HG03457 (cell line): ENCODE data around the gene MANF.
"Not testable (repeated sequence)": the region's sequence is repeated elsewhere in the genome, so short reads cannot be mapped to it uniquely, and the experiment has no call there.

Experiments
- ATAC-seq: cut with Tn5 transposase; IDR thresholded peaks from one replicate; pipeline ENCODE4 v1.9.1; 2021; ENCODE audit warnings: moderate number of reproducible peaks; ENCODE audit not compliant: unreplicated experiment

MANF gene

DNA sequence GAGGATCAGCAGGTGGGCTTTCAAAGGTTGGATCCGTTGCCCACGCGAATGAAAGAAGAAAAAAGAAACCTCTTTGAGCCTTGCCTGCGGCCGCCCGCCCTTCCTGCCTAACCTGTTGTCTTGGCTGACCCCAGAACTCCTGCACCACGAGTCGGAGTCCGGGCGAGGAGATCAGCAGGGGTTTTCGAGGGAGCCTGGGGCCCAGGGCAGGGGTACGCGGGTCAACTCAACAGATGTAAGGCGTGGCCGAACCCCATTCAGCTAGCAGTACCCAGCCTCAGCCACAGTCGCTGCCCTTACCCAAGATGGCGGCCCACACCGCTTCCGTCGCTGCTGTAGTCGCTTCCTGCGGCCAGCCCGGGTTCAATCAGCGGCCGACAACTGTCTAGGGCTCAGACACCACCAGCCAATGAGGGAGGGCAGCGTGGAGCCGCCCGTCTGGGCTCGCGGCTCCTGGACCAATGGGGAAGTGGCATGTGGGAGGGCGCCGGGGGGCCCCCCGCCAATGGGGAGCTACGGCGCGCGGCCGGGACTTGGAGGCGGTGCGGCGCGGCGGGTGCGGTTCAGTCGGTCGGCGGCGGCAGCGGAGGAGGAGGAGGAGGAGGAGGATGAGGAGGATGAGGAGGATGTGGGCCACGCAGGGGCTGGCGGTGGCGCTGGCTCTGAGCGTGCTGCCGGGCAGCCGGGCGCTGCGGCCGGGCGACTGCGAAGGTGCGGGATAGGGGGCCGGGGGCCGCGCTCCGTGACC lies at the start of gene MANF:
MANF (plus strand) TSS at position 566 of the 748 bp plus-strand sequence; CDS start at position 618, 52 bp downstream.
- ATAC-seq, result peak; percentile 92

DNA sequence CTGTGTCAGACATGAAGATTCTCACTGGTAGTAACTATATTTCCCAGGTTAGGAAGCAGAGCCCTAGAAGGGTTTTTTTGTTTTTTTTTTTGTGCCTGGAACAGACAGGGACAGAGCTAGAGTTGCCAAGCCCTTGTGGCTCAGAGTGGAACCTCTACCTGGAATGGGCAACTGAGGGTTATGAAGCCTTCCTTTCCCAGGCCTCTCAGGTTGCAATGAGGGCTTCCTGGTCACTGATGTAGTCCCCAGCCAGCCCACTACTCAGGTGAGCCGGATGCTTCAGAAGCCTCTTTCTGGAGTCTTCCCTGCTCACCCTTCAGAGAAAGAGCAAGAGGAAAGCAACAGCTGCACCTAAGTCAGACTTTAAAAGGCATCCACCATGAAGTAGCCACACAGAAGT lies 48.8 kb upstream of the MANF start:
- no peak for ATAC-seq

DNA sequence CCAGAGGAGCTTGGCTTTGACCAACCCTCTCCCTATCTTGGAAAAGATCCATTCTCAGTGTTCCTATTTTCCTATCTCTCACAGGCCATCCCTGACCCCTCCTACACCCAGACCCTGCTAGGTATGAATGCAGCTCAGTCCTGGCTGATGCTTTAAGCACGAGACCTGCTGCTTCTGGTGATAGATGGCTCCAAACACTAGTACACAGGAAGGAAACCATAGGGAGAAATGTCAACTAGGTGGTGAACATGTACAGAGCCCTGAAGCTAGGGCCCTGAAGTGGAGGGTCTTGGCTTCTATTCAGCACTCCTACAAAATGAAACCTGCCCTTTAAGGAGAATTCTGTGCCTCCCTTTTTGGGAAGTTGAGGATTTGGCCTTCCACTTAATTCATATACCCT lies 47.4 kb upstream of the MANF start:
- ATAC-seq, result no peak

DNA sequence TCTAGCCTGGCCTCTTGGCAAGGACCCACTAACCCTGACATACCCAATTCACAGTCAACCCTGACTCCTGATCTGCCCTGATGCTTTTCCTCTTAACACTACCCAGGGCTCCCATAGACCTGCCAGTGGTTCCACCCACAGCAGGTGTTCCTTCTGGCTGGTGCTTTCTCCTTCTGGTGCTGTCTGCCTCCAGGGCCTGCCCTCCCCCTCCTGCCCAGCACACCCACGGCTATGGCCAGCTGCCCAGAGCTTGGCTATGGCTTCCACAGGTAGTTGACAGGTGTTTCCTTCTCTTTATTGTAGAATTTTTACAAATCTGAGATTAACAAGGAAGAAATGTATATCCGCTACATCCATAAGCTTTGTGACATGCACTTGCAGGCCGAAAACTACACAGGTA lies 46.5 kb upstream of the MANF start:
- no peak for ATAC-seq

DNA sequence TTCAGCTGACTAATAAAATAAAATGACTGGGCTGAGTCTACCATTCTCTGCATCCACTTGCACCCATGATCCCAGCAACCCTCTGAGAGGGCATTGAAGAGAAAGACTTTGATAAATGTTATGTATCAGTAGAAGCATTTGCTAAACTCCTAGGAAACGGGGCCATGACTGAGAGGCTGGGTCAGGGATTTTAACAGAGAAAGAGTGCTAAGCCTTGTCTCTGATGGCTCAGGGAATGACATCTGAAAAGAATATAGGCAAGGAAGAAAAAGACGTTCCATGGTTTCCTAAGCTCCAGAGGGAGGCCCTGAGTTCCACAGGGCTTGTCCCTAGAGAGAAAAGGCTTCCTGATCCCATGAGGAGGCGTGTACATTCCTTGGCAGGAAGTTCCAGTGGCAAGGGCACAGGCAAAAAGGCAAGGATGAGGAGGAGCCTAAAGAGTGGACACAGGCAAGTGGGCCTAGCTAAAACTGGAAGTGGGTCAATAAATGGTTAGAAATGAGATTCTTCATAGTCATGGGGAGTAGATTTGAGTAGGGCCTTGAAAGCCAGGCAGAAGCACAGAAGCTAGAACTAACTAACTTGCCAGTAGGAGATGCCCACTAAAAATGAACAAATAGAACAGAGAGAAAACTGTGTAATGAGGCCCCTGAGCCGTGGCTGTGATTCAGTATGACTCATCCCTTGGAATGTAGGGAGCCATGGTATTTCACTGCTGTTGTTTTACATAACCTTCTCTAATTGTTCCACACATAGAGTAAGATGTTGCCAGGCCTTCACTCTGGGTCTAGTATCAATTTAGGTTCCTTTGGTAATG lies 44.9 kb upstream of the MANF start:
- no peak for ATAC-seq

DNA sequence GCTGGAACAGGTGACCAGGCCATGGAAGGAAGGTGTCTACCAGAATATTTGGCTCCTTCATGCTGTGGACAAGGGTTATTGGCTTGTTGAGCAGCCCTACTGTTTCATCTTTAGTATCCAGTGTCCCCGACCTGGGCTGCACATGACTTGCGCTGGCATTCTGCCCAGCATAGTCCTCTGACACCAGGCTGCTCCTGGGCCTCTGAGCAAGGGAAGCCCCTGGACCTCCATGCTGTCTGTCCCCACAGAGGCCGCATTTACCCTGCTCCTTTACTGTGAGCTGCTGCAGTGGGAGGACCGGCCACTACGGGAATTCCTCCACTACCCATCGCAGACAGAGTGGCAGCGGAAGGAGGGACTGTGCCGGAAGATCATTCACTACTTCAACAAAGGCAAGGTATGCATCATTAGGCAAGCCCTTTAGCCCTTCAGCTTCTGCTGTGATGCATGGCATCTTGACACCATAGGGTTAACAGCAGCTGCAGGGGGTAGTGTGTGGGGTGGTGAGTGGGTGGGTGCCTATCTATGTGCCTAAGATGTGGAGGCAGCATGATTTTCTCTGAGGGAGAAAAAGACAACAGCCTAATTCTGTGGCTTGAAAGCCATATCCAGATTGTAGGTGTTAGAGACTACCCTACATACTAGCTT lies 44.0 kb upstream of the MANF start:
- ATAC-seq, result no peak

DNA sequence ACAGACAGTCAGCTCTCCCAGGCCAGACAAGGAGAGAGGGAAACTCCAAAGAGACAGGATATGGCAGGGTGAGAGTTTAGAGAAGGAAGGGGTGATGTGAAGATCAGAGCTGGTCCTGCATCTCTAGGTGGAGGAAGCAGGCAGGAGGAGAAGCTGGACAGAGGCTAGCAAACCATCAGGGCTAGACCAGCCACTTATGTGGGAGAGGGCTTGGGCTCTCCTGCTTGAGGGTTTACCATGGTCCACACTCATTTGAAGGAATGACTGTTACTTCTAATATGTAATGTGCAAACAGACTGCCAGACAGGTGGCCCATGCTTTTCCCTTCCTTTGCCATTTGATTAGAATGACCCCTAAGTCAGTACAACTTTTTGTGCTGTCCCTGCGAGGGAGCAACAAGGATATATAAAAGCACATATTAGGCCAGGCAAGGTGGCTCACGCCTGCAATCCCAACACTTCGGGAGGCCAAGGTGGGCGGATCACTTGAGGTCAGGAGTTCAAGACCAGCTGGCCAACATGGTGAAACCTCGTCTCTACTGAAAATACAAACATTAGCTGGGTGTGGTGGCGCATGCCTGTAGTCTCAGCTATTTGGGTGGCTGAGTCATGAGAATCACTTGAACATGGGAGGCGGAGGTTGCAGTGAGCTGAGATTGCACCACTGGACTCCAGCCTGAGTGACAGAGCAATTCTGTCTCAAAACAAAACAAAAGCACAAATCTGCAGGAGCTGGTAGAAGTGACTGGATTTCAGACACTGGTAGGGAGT lies 41.0 kb upstream of the MANF start:
- no peak for ATAC-seq

DNA sequence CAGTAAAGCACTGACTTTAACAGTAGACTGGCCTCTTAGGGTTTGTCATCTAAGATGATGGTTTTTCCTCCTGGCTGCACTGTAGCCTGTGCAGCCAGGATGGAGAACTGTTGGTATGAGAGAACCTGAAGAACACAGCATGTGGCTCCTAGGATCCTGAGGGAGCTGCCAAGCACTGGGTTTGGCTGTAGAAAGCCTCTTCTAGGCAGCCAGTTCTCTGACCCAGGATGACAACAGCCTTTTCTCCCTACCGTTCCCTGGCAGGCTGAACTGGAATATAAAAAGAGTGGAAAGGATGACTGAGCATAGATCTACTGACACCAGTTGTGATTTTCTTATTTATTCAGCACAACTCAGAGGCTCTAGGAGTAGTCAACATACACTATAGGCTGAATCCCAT lies 34.3 kb upstream of the MANF start:
- no peak for ATAC-seq

DNA sequence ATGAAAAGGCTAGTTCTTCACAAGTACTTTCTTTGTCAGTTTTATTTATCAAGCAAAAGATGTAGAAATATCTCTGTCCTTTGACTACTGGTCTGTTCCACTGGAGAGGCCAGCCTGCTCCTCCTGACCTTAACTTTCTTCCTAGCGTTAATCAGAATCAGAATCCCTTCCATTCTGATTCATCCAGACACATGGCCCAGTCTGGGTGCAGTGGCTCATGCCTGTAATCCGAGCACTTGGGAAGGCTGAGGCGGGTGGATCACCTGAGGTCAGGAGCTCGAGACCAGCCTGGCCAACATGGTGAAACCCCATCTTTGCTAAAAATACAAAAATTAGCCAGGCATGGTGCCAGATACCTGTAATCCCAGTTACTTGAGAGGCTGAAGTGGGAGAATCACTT lies 32.0 kb upstream of the MANF start:
- ATAC-seq, result no peak

DNA sequence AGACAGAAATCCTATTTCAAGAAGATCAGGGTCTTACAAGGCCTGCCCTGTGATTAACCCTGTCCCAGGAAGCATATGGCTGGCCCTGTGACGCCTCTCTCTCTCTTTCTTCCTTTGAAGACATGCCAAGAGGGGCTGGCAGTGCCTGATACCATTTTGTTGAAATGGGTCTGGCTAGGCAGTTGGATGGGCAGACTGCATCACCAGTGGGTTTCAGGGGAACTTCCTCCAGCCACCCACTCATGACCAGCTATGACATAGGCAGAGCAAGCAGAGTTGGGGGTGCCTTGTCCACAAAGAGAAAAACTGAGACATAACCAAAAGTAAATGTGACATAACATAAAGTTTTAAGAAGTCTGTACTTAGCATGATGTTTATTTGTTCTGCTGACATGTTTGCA lies 31.4 kb upstream of the MANF start:
- ATAC-seq, result no peak

DNA sequence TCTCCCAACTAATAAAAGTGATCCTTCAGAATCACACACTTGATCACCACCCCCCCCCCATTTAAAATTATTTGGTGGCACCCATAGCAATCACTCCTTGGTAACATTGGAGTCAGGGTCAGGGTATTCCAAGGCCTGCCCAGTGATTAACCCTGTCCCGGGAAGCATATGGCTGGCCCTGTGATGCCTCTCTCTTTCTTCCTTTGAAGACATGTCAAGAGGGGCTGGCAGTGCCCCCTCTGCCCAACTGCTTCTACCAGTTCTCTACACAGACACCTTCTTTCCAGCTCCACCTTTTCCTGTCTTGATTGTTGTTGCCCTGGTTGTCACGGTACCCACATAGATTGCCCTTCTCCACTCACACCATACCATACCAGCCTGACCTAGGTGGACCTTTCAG lies 30.9 kb upstream of the MANF start:
- no peak for ATAC-seq

DNA sequence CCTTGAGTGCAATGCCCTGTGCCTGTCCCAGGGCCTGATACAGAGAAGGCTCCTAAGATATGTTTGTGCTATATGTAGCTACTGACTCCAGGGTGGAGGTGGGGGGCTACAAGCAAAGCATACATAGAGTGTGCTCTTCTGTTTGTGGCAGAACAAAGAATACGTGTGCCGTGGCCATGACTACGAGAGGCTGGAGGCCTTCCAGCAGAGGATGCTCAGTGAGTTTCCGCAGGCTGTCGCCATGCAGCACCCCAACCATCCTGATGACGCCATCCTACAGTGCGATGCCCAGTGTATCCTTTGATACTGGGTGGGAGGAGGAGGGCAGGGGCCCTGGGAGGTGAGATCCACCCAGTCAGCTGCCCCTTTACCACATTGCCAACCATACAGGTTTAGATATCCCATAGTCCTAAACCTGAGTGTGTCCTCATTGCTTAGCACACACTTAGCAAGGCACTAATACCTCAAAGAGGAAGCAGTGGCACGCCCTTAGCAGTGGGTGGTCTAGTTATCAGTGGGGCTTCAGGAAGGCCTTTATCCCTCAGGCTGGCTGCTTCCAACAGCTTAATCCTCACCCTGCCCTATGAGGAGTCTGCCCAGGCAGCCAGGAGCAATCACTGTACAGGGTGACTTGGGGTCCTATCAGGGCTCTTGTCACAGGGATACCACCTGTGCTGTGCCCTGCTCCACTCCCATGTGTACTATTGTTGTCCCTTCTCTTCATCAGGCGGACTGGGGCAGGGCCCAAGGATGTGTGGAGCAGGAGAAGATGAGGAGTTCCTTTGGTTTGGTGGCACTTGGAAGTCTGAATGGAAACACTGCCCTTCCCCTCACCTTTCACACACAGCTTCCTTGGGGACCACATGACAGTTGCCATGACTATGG lies 30.1 kb upstream of the MANF start:
- ATAC-seq, result no peak

DNA sequence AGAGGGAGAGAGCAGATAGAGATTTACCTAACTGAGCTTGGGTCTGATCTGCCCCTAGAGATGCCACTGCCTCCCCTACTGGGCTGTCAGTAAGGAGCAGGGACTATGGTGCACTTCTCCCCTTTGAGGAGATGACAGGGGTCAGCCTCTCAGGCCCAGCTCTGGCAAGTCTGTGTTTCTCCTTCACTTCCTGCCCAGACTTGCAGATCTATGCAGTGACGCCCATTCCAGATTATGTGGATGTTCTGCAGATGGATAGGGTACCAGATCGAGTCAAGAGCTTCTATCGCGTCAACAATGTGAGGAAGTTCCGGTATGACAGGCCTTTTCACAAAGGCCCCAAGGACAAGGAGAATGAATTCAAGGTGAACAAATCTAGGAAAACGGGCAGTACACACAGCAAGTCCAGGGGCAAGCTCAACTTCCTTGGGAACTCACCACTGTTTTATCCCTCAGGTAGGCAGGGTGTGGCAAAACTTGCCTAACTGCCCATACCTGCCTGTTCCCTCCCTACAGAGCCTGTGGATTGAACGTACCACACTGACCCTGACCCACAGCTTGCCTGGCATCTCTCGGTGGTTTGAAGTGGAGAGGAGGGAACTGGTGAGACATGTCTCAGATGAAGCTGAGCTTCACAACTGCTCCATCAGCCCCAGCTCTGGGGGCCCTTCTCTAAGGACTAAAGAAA lies 29.1 kb upstream of the MANF start:
- ATAC-seq, result no peak

DNA sequence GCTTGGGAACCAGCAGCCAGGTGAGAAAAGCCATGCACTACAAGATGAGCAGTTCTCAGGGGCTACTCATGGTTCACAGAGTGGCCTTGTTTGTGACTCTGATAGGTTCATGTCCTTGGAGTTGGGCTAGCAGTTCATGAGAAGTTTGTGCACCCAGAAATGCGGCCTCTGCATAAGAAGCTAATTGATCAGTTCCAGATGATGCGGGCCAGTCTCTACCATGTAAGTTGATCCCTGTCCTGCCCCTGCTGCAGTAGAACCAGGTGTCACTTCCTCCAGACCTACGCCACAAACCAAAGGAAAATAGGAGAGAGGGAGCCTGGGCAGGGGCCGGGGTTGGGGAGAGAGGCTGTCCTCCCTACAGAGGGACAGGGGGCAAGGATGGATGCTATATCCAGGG lies 27.2 kb upstream of the MANF start:
- no peak for ATAC-seq

DNA sequence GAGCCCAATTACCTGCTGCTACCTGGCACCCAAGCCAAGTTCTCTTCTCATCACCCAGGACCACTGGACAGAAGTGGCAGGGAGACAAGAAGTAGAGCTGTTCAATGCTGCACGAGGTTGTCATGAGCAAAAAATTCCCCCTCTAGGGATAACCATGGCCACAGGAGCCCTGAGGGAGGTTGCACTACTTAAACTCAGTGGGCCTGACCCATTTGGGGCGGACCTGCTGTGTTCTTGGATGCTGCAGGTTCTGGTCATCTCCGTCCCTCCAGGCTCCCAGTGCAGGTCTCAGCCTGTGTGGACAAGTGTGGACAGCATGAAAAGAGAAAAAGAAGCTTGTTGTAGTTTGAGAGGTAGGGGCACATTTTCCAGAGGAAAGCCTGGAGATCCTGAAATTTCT lies 26.1 kb upstream of the MANF start:
- no peak for ATAC-seq

DNA sequence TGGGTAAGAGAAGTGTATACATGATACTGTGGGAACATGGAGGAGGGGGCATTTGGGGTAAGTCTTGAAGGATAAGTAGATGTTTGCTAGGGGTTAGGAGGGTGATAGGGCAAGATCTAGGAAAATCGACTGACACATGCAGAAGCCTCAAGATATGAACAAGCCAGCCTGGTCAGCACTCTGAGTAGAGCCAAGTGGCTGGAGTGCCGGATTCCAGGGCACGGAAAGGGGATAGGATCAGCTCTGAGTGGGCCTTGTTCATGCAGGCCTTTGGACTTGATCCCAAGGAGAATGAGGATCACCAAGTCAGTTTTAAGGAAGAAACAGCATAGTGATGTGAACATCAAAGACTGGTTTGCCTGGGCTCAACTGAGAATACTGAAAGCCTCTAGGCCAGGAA lies 24.3 kb upstream of the MANF start:
- no peak for ATAC-seq

DNA sequence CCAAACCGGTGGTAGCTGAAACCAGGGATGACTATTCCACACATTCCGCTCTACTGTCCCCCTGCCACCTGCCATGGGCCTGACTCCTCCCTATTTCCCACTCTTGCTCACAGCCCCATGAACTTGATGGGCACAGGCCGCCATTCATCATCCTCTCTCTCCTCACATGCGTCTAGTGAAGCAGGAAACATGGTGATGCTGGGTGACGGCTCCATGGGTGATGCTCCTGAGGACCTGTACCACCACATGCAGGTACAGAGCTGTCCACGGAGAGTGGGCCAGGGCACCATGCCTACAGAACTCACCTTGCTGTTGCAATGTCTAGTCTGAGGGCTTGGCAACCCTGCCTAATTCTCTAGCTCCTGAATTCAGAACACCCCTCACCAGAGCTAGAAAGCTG lies 23.3 kb upstream of the MANF start:
- ATAC-seq, result no peak

DNA sequence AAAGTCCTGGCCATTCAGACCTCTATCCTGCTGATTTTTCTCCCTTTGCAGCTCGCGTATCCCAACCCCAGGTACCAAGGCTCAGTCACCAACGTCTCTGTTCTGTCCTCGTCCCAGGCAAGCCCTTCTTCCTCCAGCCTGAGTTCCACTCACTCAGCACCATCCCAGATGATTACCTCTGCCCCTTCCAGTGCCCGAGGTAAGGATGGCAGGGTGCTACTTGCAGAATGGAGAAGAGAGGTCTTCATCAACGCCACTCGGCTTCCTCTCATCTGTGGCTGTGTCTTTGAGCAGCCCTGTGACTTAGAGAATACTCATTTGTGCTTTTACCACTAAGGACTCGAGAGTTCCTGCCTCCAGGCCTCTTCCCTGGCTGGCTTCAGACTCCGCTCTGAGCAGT lies 22.6 kb upstream of the MANF start:
- no peak for ATAC-seq

DNA sequence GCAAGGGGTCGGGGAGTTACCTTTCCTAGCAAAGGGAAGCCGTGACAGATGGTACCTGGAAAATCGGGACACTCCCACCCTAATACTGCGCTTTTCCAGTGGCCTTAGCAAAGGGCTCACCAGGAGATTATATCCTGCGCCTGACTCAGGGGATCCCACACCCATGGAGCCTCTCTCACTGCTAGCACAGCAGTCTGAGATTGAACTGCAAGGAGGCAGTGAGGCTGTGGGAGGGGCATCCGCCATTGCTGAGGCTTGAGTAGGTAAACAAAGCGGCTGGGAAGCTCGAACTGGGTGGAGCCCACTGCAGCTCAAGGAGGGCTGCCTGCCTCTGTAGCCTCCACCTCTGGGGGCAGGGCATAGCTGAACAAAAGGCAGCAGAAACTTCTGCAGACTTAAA lies 16.8 kb upstream of the MANF start:
- ATAC-seq, result not testable (repeated sequence)
